ENCODE data around the gene TLK1.

Gene TLK1

DNA sequence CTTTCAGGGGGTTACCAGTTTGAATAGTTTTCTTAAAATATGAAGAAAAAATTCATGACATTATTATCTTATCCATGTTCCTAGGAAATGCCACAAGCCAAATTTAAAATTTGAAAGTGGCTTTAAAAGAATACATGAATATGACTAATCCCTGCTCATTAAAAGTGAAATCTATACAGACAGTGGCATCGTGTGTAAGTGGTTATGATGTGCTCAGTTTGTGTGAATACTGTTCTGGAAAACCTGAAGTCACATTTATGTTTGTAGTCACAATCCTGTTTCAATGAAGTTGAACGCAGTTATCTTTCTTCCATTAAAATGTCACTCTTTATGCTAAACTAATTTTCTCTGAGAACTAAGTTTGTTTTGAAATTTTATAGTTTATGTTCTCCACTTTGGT, 155.9 kb downstream of the TLK1 start:
- TF ChIP-seq, protein P1, sequence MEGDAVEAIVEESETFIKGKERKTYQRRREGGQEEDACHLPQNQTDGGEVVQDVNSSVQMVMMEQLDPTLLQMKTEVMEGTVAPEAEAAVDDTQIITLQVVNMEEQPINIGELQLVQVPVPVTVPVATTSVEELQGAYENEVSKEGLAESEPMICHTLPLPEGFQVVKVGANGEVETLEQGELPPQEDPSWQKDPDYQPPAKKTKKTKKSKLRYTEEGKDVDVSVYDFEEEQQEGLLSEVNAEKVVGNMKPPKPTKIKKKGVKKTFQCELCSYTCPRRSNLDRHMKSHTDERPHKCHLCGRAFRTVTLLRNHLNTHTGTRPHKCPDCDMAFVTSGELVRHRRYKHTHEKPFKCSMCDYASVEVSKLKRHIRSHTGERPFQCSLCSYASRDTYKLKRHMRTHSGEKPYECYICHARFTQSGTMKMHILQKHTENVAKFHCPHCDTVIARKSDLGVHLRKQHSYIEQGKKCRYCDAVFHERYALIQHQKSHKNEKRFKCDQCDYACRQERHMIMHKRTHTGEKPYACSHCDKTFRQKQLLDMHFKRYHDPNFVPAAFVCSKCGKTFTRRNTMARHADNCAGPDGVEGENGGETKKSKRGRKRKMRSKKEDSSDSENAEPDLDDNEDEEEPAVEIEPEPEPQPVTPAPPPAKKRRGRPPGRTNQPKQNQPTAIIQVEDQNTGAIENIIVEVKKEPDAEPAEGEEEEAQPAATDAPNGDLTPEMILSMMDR (IDR thresholded peaks at IDR 0.05), result no peak
- TF ChIP-seq ZFX (IDR thresholded peaks at IDR 0.05; ENCODE audit: borderline replicate concordance), result no peak
- H3K27ac ChIP-seq, result no peak overlapping the region

DNA sequence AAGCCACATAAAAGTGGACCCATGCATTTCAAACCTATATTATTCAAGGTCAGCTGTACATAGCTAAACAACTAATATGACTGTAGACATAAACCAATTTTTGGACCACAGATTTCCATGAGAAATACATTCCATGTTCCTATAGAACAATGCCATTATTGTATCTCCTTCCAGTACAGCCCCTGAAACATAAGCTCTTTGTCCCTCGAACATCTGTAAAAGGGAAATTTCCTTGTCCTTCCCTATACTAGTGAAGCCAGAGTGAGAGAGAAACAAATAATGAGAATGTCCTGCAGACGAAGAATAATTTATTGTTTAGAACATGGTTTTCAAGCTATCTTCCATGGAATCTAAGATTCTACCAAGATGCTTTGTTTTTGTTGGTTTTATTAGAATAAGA, 156.3 kb downstream of the TLK1 start:
- H3K27ac ChIP-seq, result no peak overlapping the region
- TF ChIP-seq, protein P1 (IDR thresholded peaks at IDR 0.05), result no peak
- no peak for TF ChIP-seq ZFX (IDR thresholded peaks at IDR 0.05; ENCODE audit: borderline replicate concordance)

DNA sequence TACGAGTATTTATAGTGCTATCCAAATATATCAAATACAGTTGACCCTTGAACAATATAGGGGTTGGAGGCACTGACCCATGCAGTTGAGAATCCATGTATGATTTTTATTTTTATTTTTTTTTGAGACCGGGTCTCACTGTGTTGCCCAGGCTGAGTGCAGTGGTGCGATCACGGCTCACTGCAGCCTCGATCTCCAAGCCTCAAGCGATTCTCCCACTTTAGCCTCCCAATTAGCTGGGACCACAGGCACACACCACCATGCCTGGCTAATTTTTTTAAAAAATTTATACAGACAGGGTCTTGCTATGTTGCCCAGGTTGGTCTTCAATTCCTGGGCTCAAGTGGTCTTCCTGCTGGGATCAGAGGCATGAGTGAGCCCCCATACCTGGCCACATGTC, 161.0 kb downstream of the TLK1 start:
- TF ChIP-seq ZFX (IDR thresholded peaks at IDR 0.05; ENCODE audit: borderline replicate concordance), result no peak
- TF ChIP-seq, protein P1 (IDR thresholded peaks at IDR 0.05), result no peak
- no peak overlapping the region for H3K27ac ChIP-seq

DNA sequence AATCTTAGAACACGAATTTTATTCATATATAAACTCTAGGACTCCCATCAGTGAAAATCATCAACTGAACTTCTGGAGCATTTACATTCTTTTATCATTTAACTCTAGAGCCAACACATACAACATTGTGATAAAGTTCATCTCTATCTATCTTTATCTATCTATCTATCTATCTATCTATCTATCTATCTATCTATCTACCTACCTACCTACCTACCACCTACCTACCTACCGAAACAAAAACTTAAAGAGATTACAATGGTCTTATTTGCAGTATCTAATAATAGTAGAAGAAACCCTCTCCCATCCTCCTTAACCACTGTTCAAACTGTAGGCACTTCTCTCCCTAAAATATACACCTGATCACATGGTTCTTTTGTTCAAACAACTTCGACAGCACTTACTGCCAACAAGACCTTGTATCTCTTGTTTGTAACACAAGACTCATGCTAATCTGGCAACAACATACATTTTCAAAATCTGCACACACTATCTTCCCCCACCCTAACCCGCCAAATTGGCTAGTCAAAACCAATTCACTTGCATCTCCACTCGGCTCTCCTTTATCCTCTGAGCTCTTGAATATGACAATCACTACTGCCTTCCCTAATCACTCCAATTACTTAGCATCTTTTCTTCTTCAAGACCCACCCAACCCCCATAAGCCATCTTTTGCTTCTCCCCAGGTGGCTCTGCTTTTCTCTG, 162.6 kb downstream of the TLK1 start:
- no peak overlapping the region for H3K27ac ChIP-seq
- no peak for TF ChIP-seq ZFX (IDR thresholded peaks at IDR 0.05; ENCODE audit: borderline replicate concordance)
- TF ChIP-seq, protein P1 (IDR thresholded peaks at IDR 0.05), result no peak

DNA sequence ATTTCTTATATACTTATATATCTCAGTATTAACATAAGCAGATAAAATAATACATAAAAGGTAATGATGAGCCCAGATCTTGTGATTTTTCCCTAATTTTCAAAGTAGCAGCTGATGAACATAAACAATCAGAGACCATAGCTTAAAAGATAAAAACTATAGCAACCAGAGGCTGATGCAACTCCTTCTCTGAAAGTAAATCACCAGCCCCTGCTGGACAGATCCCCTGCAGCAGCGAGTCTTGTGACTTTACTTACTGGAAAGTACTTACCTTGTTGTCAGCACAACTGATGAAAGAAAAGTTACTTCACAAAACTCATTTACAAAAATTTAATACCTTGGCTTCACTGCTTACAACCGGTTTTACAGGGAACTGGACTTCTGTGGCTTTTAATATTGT, 164.4 kb downstream of the TLK1 start:
- H3K27ac ChIP-seq, result no peak overlapping the region

DNA sequence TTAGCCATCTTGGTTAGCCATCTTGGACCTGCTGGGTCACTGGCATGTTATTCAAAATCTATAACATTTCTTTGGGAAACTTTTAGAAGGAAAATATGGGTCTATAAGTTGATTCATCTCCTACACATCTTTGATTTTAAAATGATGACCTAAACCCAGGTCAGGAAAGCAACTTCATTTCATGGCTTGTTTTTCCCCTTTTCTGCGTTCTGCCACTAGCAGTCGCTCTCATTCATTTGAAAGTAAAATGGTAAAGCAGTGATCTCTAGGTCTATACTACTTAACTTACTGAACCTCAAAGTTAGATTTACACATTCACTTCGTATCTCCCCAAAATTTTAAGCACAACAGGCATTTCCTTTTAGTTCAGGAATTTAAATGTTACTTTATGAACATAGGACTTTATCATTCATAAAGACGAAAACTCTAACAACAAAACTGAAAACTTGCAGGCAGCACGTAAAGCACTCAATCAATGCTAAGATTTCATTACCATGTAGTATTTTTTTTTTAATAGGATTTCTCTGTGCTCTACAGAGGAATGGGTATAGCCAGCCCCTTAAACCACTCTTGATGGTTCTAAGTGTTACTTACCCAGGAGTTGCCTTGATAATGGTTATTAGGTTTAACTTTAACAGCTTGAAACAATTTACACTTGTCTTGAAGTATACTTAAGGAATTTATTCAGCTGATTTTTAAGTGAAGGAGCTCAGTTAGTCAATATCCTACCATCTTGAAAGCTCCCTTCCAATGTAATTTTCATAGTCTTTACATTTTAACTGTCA, 169.1 kb downstream of the TLK1 start:
- TF ChIP-seq, protein P1 (IDR thresholded peaks at IDR 0.05), result no peak
- no peak for TF ChIP-seq ZFX (IDR thresholded peaks at IDR 0.05; ENCODE audit: borderline replicate concordance)
- no peak overlapping the region for H3K27ac ChIP-seq

More for the DNA sequence above, 164.4 kb downstream of the TLK1 start:
- TF ChIP-seq, protein P1 (IDR thresholded peaks at IDR 0.05), result no peak
- TF ChIP-seq ZFX (IDR thresholded peaks at IDR 0.05; ENCODE audit: borderline replicate concordance), result no peak

Data from 22Rv1 (cell line).